ENCODE measurements around the gene TMEM209.

- no peak for TF ChIP-seq REST (IDR thresholded peaks at IDR 0.05)
- no peak for TF ChIP-seq CTCF (IDR thresholded peaks at IDR 0.05; ENCODE audit: low read depth, low read length, missing input control)
- no peak for TF ChIP-seq YY1 (IDR thresholded peaks at IDR 0.05)
- TF ChIP-seq RAD21 (IDR thresholded peaks at IDR 0.05), result no peak
- no peak for TF ChIP-seq MAX (IDR thresholded peaks at IDR 0.05)
- no peak for TF ChIP-seq RXRA (IDR thresholded peaks at IDR 0.05)
- TF ChIP-seq TAF1 (conservative IDR thresholded peaks at IDR 0.05), result no peak
- TF ChIP-seq JUND (IDR thresholded peaks at IDR 0.05), result no peak
- no peak for TF ChIP-seq GABPA (IDR thresholded peaks at IDR 0.05 in 1 of 2, conservative IDR thresholded peaks at IDR 0.05 in 1 of 2)
These were observed 2.4 kb upstream of the TMEM209 start, which contains the start of gene SSMEM1 for GRCh38 chr7:130207642-130208041.
